WTC11 (cell line): ENCODE measurements around the gene TRIM65. TPM values are rescaled to one million over a fixed set of nuclear protein-coding genes. Genes with fewer than 3 reads are reported as not detected.

Experiments
- ATAC-seq: fragments of 200-7000 bp; cut with Tn5 transposase; 2 replicates; pipeline ENCODE4 v1.10.0; 2021; ENCODE audit warnings: mild to moderate bottlenecking, moderate library complexity
- CTCF ChIA-PET: fragments of 300-600 bp; sonication (Branson Sonifier 250); formaldehyde crosslinking; loops from one replicate; lab custom pipeline; 2021; ENCODE audit warnings: antibody characterized with exemption; lab: Charles Lee
- POLR2A ChIA-PET: fragments of 350-600 bp; sonication (Branson Sonifier 250); formaldehyde crosslinking; loops from one replicate; lab custom pipeline; 2021; ENCODE audit warnings: antibody characterized with exemption; lab: Charles Lee
- DNase-seq: peaks from one replicate; pipeline ENCODE4 v3.0.0; 2021; ENCODE audit warnings: low spot score
- H3K27ac Mint-ChIP-seq: 2 replicates; pipeline ENCODE4 v1.8.0; 2021; ENCODE audit warnings: mixed read lengths
- H3K27me3 Mint-ChIP-seq: 2 replicates; pipeline ENCODE4 v1.8.0; 2021; ENCODE audit warnings: low read depth, mild to moderate bottlenecking, moderate library complexity, mixed read lengths
- H3K36me3 Mint-ChIP-seq: 2 replicates; pipeline ENCODE4 v1.8.0; 2021; ENCODE audit warnings: mixed read lengths
- H3K4me1 Mint-ChIP-seq: 2 replicates; pipeline ENCODE4 v1.8.0; 2022; ENCODE audit warnings: mixed read lengths
- H3K4me3 Mint-ChIP-seq: 2 replicates; pipeline ENCODE4 v1.8.0; 2021; ENCODE audit warnings: mild to moderate bottlenecking, moderate library complexity, mixed read lengths
- H3K9me3 Mint-ChIP-seq: 2 replicates; pipeline ENCODE4 v1.8.0; 2021; ENCODE audit warnings: mixed read lengths
- ESRRA ChIP-seq: sonication (generic); formaldehyde crosslinking; IDR thresholded peaks from 2 replicates; pipeline ENCODE4 v1.8.1; 2022; ENCODE audit warnings: mild to moderate bottlenecking, missing genetic modification reagents, borderline replicate concordance
- GTF2I ChIP-seq: fragments of 250-450 bp; sonication (Bioruptor Pico); conservative IDR thresholded peaks from 2 replicates; pipeline ENCODE4 v1.4.0; 2021; ENCODE audit warnings: mild to moderate bottlenecking
- JUN ChIP-seq: sonication (generic); formaldehyde crosslinking; IDR thresholded peaks from 2 replicates; pipeline ENCODE4 v1.8.0; 2023; ENCODE audit warnings: mild to moderate bottlenecking, missing genetic modification reagents
- MXD4 ChIP-seq: fragments of 250-450 bp; sonication (Bioruptor Pico); IDR thresholded peaks from 2 replicates; pipeline ENCODE4 v1.8.0; 2021; ENCODE audit warnings: mild to moderate bottlenecking, moderate library complexity, borderline replicate concordance
- MYBL2 ChIP-seq: sonication (generic); formaldehyde crosslinking; IDR thresholded peaks from 2 replicates; pipeline ENCODE4 v1.8.1; 2023; ENCODE audit warnings: mild to moderate bottlenecking, moderate library complexity, missing genetic modification reagents
- NR1H2 ChIP-seq: sonication (generic); formaldehyde crosslinking; IDR thresholded peaks from 2 replicates; pipeline ENCODE4 v1.9.0; 2021; ENCODE audit warnings: mild to moderate bottlenecking, moderate library complexity, missing genetic modification reagents
- NR3C1 ChIP-seq: sonication (generic); formaldehyde crosslinking; conservative IDR thresholded peaks from 2 replicates; pipeline ENCODE4 v1.8.1; 2023; ENCODE audit warnings: low read depth, mild to moderate bottlenecking, missing genetic modification reagents
- PRRX2 ChIP-seq: fragments of 250-450 bp; sonication (Bioruptor Pico); IDR thresholded peaks from 2 replicates; pipeline ENCODE4 v1.8.0; 2021; ENCODE audit warnings: mild to moderate bottlenecking
- ZBTB21 ChIP-seq: sonication (generic); formaldehyde crosslinking; IDR thresholded peaks from 2 replicates; pipeline ENCODE4 v1.8.1; 2023; ENCODE audit warnings: mild to moderate bottlenecking, missing genetic modification reagents, borderline replicate concordance
- ZNF232 ChIP-seq: sonication (generic); formaldehyde crosslinking; IDR thresholded peaks from 2 replicates; pipeline ENCODE4 v1.8.0; 2022; ENCODE audit warnings: mild to moderate bottlenecking, missing genetic modification reagents
- total RNA-seq: library from RNA; stranded (reverse); gene quantifications from 3 replicates; pipeline ENCODE4 v1.2.3, GENCODE V29; 2021
- TF ChIP-seq, protein P1 (sequence below): sonication (generic); formaldehyde crosslinking; IDR thresholded peaks from 2 replicates; pipeline ENCODE4 v1.8.1; 2023; ENCODE audit warnings: mild to moderate bottlenecking, missing genetic modification reagents, moderate library complexity
- TF ChIP-seq, protein P2 (sequence below): sonication (generic); formaldehyde crosslinking; conservative IDR thresholded peaks from 2 replicates; pipeline ENCODE4 v1.8.1; 2022; ENCODE audit warnings: mild to moderate bottlenecking, missing genetic modification reagents
- TF ChIP-seq, protein P3 (sequence below): sonication (generic); formaldehyde crosslinking; IDR thresholded peaks from 2 replicates; pipeline ENCODE4 v1.8.1; 2023; ENCODE audit warnings: mild to moderate bottlenecking, moderate library complexity, missing genetic modification reagents
- TF ChIP-seq, protein P4 (sequence below): sonication (generic); formaldehyde crosslinking; IDR thresholded peaks from 2 replicates; pipeline ENCODE4 v1.8.1; 2023; ENCODE audit warnings: mild to moderate bottlenecking, missing genetic modification reagents, moderate library complexity
- TF ChIP-seq, protein P5 (sequence below): sonication (generic); formaldehyde crosslinking; IDR thresholded peaks from 2 replicates; pipeline ENCODE4 v1.8.0; 2022; ENCODE audit warnings: mild to moderate bottlenecking, missing genetic modification reagents
- TF ChIP-seq, protein P6 (sequence below): sonication (generic); formaldehyde crosslinking; IDR thresholded peaks from 2 replicates; pipeline ENCODE4 v1.8.1; 2023; ENCODE audit warnings: mild to moderate bottlenecking, missing genetic modification reagents
- TF ChIP-seq, protein P7 (sequence below): fragments of 250-450 bp; sonication (Bioruptor Pico); conservative IDR thresholded peaks from 2 replicates; pipeline ENCODE4 v1.9.0; 2021; ENCODE audit warnings: mild to moderate bottlenecking

TRIM65 gene
- total RNA-seq, 1 experiment from 2014 or later, result 56.4 TPM

DNA sequence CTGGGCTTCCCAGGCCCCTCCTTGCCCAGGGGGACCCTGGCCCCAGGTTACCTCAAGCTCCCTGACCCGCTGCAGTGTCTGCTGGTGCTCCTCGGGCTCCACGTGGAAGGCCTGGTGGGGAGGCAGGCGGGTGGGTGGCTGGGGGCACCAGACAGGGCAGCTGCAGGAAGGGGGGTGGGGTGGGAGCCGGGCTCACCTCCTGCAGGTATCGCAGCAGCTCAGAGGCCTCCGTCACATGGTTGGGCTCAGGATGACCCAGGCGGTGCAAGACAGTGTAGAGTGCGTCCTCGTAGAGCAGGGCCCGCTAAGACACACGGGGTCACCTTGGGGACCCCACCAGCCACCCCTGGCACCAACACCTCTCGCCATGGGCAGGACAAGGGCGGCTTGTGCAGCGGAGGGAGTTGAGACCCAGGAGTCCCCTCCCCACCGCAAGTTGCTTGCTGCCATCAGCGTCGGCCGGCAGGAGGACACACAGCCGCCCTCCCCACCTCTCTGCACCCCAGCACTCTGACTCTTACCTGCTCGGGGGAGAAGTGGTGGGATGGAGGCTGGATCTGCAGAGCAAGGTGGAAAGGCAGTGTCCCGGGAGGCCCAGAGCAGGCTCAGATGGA is 53.7 kb downstream of the TRIM65 start (continued):
- TF ChIP-seq GTF2I (CRISPR knock-in tag), result no peak
- TF ChIP-seq, protein P1, sequence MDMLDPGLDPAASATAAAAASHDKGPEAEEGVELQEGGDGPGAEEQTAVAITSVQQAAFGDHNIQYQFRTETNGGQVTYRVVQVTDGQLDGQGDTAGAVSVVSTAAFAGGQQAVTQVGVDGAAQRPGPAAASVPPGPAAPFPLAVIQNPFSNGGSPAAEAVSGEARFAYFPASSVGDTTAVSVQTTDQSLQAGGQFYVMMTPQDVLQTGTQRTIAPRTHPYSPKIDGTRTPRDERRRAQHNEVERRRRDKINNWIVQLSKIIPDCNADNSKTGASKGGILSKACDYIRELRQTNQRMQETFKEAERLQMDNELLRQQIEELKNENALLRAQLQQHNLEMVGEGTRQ (CRISPR knock-in tag), result no peak

DNA sequence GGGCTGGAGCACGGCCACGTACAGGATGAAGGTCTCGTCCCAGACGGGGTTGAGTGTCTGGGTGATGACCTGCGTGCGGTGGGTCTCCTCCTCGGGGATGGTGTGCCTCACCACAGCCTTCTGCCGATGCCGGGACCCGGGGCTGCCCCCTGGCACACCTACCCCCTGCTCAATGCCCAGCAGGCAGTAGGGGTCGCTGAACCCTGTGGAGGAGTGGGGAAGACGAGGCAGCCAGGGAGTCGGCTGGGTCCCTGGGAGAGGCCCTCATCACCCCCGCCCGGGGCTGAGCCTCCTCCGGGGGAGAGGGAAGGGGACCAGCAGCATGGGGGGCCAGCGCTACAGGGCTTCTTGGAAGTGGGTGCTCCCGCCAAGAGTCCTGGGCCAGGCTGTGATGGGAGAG is 54.3 kb downstream of the TRIM65 start:
- CTCF ChIA-PET, result interaction anchor here (0.6 to 8.8 kb wide), 3 partner anchors 14 to 155 kb away, joined by 3 to 180 read pairs (median 3); no protein-coding TSS in a partner anchor
- H3K4me1 Mint-ChIP-seq, result peaks cover 14% of the 10 kb centered on the region
- no peak for ATAC-seq
- H3K27me3 Mint-ChIP-seq, result no peaks in the 10 kb centered on the region
- no peak for DNase-seq
- H3K4me3 Mint-ChIP-seq, result no peak overlapping the region
- H3K36me3 Mint-ChIP-seq, result peaks cover 14% of the 10 kb centered on the region; the same call in 1 of the 2 replicates
- TF ChIP-seq JUN (CRISPR knock-in tag) (no peak), MYBL2 (no peak), ZBTB21 (CRISPR knock-in tag) (no peak), ZNF232 (no peak), NR1H2 (no peak), MXD4 (CRISPR knock-in tag) (no peak), PRRX2 (CRISPR knock-in tag) (no peak), ESRRA (CRISPR knock-in tag) (no peak)
- TF ChIP-seq, protein P2, sequence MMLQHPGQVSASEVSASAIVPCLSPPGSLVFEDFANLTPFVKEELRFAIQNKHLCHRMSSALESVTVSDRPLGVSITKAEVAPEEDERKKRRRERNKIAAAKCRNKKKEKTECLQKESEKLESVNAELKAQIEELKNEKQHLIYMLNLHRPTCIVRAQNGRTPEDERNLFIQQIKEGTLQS, result no peak
- TF ChIP-seq, protein P3, sequence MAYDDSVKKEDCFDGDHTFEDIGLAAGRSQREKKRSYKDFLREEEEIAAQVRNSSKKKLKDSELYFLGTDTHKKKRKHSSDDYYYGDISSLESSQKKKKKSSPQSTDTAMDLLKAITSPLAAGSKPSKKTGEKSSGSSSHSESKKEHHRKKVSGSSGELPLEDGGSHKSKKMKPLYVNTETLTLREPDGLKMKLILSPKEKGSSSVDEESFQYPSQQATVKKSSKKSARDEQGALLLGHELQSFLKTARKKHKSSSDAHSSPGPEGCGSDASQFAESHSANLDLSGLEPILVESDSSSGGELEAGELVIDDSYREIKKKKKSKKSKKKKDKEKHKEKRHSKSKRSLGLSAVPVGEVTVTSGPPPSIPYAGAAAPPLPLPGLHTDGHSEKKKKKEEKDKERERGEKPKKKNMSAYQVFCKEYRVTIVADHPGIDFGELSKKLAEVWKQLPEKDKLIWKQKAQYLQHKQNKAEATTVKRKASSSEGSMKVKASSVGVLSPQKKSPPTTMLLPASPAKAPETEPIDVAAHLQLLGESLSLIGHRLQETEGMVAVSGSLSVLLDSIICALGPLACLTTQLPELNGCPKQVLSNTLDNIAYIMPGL (CRISPR knock-in tag), result no peak
- TF ChIP-seq, protein P1 (CRISPR knock-in tag), result no peak
- TF ChIP-seq, protein P4, sequence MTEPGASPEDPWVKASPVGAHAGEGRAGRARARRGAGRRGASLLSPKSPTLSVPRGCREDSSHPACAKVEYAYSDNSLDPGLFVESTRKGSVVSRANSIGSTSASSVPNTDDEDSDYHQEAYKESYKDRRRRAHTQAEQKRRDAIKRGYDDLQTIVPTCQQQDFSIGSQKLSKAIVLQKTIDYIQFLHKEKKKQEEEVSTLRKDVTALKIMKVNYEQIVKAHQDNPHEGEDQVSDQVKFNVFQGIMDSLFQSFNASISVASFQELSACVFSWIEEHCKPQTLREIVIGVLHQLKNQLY (CRISPR knock-in tag), result no peak
- TF ChIP-seq, protein P5, sequence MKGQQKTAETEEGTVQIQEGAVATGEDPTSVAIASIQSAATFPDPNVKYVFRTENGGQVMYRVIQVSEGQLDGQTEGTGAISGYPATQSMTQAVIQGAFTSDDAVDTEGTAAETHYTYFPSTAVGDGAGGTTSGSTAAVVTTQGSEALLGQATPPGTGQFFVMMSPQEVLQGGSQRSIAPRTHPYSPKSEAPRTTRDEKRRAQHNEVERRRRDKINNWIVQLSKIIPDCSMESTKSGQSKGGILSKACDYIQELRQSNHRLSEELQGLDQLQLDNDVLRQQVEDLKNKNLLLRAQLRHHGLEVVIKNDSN (CRISPR knock-in tag), result no peak
- TF ChIP-seq, all 79 proteins: peak for 0
- POLR2A ChIA-PET, result interaction anchor here (0.5 to 1.1 kb wide), 2 partner anchors 58 to 263 kb away, joined by 3 read pairs; no protein-coding TSS in a partner anchor
- Mint-ChIP-seq H3K27ac (no peak overlapping the region), H3K9me3 (no peaks in the 10 kb centered on the region)

DNA sequence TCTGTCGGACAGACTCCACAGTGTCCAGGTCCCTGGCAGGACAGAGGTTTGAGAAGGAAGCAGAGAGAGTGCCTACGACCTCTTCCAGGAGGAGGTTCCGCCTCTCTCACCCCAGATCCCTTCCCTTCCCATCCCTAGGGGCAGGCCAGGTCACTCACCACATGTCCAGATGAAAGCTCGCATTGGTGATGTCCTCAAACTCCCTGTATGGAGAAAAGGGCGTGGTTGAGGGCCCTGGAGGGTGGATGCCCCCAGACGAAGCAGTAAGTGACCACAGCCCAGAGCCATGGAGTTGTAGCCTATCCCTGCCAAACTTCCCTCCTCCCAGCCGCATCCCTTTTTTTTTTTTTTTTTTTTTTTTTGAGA is 56.0 kb downstream of the TRIM65 start:
- no peaks in the 10 kb centered on the region for H3K27me3 Mint-ChIP-seq
- ChIA-PET CTCF (interaction anchor here (1.0 to 2.9 kb wide), 2 partner anchors 11 to 14 kb away, joined by 3 to 20 read pairs; no protein-coding TSS in a partner anchor), POLR2A (interaction anchor here (0.7 kb wide), 1 partner anchor 14 kb away, joined by 5 read pairs; the partner anchor contains the start of gene WBP2)
- peaks cover 4% of the 10 kb centered on the region; the same call in 1 of the 2 replicates for H3K36me3 Mint-ChIP-seq
- H3K4me3 Mint-ChIP-seq, result no peak overlapping the region
- peaks cover 13% of the 10 kb centered on the region for H3K4me1 Mint-ChIP-seq
- no peak for DNase-seq
- no peak for ATAC-seq
- TF ChIP-seq NR3C1 (CRISPR knock-in tag), result no peak
- TF ChIP-seq, protein P6, sequence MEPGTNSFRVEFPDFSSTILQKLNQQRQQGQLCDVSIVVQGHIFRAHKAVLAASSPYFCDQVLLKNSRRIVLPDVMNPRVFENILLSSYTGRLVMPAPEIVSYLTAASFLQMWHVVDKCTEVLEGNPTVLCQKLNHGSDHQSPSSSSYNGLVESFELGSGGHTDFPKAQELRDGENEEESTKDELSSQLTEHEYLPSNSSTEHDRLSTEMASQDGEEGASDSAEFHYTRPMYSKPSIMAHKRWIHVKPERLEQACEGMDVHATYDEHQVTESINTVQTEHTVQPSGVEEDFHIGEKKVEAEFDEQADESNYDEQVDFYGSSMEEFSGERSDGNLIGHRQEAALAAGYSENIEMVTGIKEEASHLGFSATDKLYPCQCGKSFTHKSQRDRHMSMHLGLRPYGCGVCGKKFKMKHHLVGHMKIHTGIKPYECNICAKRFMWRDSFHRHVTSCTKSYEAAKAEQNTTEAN (CRISPR knock-in tag), result no peak
- TF ChIP-seq, protein P7, sequence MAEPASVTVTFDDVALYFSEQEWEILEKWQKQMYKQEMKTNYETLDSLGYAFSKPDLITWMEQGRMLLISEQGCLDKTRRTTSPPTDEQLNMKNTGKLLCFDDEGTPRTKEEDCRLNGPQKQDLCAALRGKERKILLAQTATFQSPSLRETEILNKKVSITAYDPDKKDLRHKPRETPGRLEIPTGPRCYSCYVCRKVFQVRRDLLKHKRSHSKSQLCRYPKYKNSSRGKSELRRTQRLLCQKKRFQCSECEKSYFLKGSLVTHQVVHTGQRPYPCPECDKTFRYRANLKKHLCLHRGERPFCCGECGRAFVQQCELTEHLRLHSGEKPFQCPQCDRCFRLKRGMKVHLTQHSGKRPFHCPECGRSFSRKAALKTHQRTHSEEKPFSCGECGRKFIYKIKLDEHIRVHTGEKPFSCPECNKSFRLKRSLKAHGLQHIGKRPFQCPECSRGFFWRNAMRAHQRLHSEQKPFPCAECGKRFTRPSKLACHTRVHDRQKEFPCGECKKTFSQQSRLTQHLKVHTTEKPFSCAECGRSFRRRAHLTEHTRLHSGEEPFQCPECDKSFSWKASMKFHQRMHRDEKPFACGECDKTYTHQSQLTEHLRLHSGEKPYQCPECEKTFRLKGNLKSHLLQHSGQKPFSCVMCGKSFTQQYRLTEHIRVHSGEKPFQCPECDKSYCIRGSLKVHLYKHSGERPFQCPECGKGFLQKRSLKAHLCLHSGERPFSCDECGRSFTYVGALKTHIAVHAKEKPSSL (CRISPR knock-in tag), result no peak
- H3K27ac Mint-ChIP-seq, result no peak overlapping the region
- H3K9me3 Mint-ChIP-seq, result no peaks in the 10 kb centered on the region
